Peyer's patch (tissue), 4 donors: ENCODE results near the gene ZNF324.

ENCODE experiments used
- POLR2A ChIP-seq, 2 donors: fragments of 450-650 bp; IDR thresholded peaks; one replicate each; pipeline ENCODE4 v1.5.1; 2017; ENCODE audit warnings: antibody characterized with exemption in 2 of 2, mild to moderate bottlenecking in 2 of 2, moderate library complexity in 2 of 2
- TF ChIP-seq, protein P1 (sequence below), 6 experiments: fragments of 450-650 bp in 4 of 6; fragments of 200-600 bp in 2 of 6; sonication (generic) in 1 of 6; IDR thresholded peaks; one replicate each; pipeline ENCODE4 v1.5.1; 2017 to 2019; ENCODE audit warnings: antibody characterized with exemption in 6 of 6, mild to moderate bottlenecking in 3 of 6, moderate library complexity in 1 of 6

DNA sequence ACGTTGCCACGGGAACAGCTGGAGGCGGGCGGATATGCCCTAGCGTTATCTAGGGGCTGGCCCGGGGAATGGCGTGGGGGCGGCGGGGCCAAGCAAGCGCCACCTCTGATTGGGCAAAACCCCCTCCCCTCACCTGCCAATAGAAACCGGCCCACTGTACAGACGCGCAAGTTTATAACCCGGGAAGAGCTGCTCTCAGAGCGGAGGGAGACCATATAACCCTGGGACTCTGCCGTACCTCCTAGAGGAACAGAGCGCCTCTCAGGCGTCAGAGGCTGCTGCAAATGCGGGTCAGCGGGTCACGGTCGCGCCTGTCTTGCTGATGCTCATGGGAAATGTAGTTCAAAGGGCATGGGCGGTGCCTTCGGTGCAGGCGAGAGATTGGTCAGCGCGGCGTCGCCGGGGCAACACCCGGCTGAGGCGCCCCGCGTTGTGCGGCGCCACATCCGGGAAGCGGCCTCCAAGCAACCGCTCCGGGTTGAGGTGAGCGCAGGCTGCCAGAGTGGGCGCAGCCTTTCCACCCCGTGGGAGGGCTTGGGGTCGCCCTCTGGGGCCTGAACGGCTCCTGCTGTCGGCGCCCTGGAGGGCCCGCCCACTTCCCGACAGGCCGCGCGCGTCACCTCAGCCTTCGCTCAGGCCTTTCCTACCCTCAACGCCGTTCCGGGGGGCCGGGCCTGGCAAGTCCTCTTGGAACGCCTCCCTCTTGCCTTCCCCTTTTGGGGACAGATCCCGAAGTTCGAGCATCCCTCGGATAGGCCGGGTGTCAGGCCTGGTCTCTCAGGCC lies 9.0 kb downstream of the ZNF324 start, which contains the start of gene ZNF446:
- TF ChIP-seq POLR2A (IDR thresholded peaks at IDR 0.05), result peak; percentile 41 to 46
- TF ChIP-seq, protein P1, sequence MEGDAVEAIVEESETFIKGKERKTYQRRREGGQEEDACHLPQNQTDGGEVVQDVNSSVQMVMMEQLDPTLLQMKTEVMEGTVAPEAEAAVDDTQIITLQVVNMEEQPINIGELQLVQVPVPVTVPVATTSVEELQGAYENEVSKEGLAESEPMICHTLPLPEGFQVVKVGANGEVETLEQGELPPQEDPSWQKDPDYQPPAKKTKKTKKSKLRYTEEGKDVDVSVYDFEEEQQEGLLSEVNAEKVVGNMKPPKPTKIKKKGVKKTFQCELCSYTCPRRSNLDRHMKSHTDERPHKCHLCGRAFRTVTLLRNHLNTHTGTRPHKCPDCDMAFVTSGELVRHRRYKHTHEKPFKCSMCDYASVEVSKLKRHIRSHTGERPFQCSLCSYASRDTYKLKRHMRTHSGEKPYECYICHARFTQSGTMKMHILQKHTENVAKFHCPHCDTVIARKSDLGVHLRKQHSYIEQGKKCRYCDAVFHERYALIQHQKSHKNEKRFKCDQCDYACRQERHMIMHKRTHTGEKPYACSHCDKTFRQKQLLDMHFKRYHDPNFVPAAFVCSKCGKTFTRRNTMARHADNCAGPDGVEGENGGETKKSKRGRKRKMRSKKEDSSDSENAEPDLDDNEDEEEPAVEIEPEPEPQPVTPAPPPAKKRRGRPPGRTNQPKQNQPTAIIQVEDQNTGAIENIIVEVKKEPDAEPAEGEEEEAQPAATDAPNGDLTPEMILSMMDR (IDR thresholded peaks at IDR 0.05), result no peak
